Prostate gland (tissue), 2 donors: ENCODE results near the gene MTHFD2. TPM values are rescaled to one million over a fixed set of nuclear protein-coding genes. Genes with fewer than 3 reads are reported as not detected.

Experiments
- DNase-seq: peaks from one replicate; pipeline ENCODE4 v3.0.0-alpha.2; 2019; ENCODE audit warnings: low spot score
- H3K27ac ChIP-seq, 2 donors: fragments of 200-600 bp; sonication (generic); 2 replicates each; pipeline ENCODE4 v1.5.1; 2017 to 2019
- H3K27me3 ChIP-seq: fragments of 200-600 bp; sonication (generic); replicated peaks from 2 replicates; pipeline ENCODE4 v1.5.1; 2019; ENCODE audit not compliant: insufficient read depth
- H3K36me3 ChIP-seq, 2 donors: fragments of 200-600 bp; sonication (generic); 1 replicate in 1 of 2; 2 replicates in 1 of 2; pipeline versions ENCODE4 v1.5.1 to v1.8.1; 2017 to 2019
- H3K4me1 ChIP-seq: fragments of 200-600 bp; sonication (generic); replicated peaks from 2 replicates; pipeline ENCODE4 v1.5.1; 2019
- H3K4me3 ChIP-seq, 2 donors: fragments of 200-600 bp; sonication (generic); 2 replicates each; pipeline ENCODE4 v1.5.1; 2017 to 2019
- H3K9me3 ChIP-seq: fragments of 200-600 bp; sonication (generic); 2 replicates; pipeline ENCODE4 v1.5.1; 2017
- POLR2A ChIP-seq: fragments of 450-650 bp; IDR thresholded peaks from one replicate; pipeline ENCODE4 v1.6.1; 2016; ENCODE audit warnings: antibody characterized with exemption, mild to moderate bottlenecking
- POLR2AphosphoS5 ChIP-seq: sonication (generic); formaldehyde crosslinking; IDR thresholded peaks from one replicate; pipeline ENCODE4 v1.6.1; 2017; ENCODE audit warnings: antibody characterized with exemption
- WGBS: methylation state at CpG from one replicate; pipeline ENCODE4 v1.1.5; 2018; 5-methylcytosine and 5-hydroxymethylcytosine counted together
- intact Hi-C: fragments of 100-400 bp; cut with DNase I; formaldehyde crosslinking; loops from one replicate; pipeline ENCODE4 v1.14.2; 2022
- total RNA-seq, 2 donors: library from RNA; depleted of rRNA; stranded (reverse); fragments of >200 nt; gene quantifications; one replicate each; pipeline ENCODE4 v1.1.0, GENCODE V29; 2016
- TF ChIP-seq, protein P1 (sequence below), 4 experiments: fragments of 200-600 bp in 2 of 4; fragments of 450-650 bp in 2 of 4; sonication (generic) in 2 of 4; IDR thresholded peaks; 1 replicate in 3 of 4; 2 replicates in 1 of 4; pipeline ENCODE4 v1.5.1; 2016 to 2019; ENCODE audit warnings: antibody characterized with exemption in 4 of 4, mild to moderate bottlenecking in 2 of 4, moderate library complexity in 2 of 4

MTHFD2 gene
- total RNA-seq, 2 donors from 2014 or later = 16.9 to 25.6 TPM

DNA sequence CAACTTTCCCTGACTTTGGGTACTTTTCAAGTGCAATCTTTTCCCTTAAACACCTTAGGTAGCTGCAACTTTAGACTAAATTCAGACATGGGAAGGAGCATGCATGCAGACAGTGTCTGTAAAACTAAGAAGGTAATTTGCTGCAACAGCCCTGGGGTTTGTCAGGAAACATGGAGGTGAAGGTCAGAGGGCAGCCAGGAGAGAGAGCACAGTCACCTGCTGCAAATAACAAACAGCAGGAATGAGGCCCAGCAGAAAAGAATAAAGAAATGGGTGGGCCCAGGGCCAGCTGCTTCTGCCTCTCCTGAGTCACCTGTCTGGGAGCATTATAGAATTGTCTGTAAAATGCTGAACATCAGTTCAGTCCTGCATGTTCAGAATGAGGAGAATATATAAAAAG lies 35.2 kb downstream of the MTHFD2 start:
- no peaks in the 10 kb centered on the region for H3K27me3 ChIP-seq
- TF ChIP-seq, protein P1, sequence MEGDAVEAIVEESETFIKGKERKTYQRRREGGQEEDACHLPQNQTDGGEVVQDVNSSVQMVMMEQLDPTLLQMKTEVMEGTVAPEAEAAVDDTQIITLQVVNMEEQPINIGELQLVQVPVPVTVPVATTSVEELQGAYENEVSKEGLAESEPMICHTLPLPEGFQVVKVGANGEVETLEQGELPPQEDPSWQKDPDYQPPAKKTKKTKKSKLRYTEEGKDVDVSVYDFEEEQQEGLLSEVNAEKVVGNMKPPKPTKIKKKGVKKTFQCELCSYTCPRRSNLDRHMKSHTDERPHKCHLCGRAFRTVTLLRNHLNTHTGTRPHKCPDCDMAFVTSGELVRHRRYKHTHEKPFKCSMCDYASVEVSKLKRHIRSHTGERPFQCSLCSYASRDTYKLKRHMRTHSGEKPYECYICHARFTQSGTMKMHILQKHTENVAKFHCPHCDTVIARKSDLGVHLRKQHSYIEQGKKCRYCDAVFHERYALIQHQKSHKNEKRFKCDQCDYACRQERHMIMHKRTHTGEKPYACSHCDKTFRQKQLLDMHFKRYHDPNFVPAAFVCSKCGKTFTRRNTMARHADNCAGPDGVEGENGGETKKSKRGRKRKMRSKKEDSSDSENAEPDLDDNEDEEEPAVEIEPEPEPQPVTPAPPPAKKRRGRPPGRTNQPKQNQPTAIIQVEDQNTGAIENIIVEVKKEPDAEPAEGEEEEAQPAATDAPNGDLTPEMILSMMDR (IDR thresholded peaks at IDR 0.05) = no peak
- TF ChIP-seq POLR2A (no peak), POLR2AphosphoS5 (no peak)
- no peak overlapping the region for H3K27ac ChIP-seq
- no peaks in the 10 kb centered on the region for H3K4me1 ChIP-seq
- no peaks in the 10 kb centered on the region for H3K36me3 ChIP-seq
- no peaks in the 10 kb centered on the region for H3K9me3 ChIP-seq
- no peak for DNase-seq
- intact Hi-C loops = no loop called here
- no peak overlapping the region for H3K4me3 ChIP-seq

DNA sequence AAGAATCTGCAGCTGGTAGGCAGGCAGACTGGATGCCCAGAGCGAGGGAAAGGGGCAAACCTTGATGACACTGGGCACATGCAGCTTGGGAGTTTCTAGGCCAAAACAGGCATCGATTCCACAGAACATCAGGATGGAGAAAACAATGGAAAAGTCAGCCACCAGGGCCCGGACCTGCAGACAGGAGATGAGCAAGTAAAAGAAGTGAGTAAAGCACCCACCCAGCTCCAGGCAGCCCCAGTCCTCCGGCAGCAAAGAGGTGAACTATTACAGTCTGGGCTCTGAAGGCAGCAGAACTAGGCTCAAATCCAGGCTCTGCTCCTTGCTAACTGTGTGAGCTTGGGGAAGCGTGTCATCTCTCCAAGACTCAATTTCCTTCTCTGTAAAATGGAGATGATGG lies 36.6 kb downstream of the MTHFD2 start:
- WGBS = 96% methylated on average over 5 of the region's 5 CpGs
- no peaks in the 10 kb centered on the region for H3K27me3 ChIP-seq
- H3K9me3 ChIP-seq = no peaks in the 10 kb centered on the region
- no peaks in the 10 kb centered on the region for H3K36me3 ChIP-seq
- DNase-seq = no peak
- TF ChIP-seq, protein P1 (IDR thresholded peaks at IDR 0.05) = no peak
- no peak for TF ChIP-seq POLR2A
- intact Hi-C loops = no loop called here
- no peaks in the 10 kb centered on the region for H3K4me1 ChIP-seq
- no peak overlapping the region for H3K27ac ChIP-seq
- H3K4me3 ChIP-seq = no peak overlapping the region

DNA sequence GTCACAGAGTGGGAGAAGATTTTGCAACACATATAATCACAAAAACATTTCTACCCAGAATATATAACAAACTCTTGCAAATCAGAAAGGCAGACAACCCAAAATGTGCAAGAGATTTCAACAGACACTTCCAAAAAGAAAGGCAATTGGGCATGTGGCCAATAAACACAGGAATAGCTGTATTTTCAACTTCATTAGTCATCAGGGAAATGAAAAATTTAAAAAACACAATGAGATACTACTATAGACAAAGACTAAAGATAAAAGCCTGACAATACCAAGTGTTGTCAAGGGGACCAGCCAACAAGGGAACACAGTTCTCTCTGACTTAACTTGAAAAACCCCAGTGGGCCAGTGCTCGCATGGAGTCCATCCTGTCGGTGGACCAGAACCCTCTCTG lies 40.5 kb downstream of the MTHFD2 start:
- TF ChIP-seq POLR2A (no peak), POLR2AphosphoS5 (no peak)
- TF ChIP-seq, protein P1 (IDR thresholded peaks at IDR 0.05) = no peak
- H3K27me3 ChIP-seq = no peaks in the 10 kb centered on the region
- no peak for DNase-seq
- intact Hi-C loops = no loop called here
- H3K9me3 ChIP-seq = no peaks in the 10 kb centered on the region
- 93% methylated on average over 2 of the region's 2 CpGs for WGBS
- no peak overlapping the region for H3K4me3 ChIP-seq
- no peak overlapping the region for H3K27ac ChIP-seq
- no peaks in the 10 kb centered on the region for H3K4me1 ChIP-seq
- H3K36me3 ChIP-seq = no peaks in the 10 kb centered on the region

DNA sequence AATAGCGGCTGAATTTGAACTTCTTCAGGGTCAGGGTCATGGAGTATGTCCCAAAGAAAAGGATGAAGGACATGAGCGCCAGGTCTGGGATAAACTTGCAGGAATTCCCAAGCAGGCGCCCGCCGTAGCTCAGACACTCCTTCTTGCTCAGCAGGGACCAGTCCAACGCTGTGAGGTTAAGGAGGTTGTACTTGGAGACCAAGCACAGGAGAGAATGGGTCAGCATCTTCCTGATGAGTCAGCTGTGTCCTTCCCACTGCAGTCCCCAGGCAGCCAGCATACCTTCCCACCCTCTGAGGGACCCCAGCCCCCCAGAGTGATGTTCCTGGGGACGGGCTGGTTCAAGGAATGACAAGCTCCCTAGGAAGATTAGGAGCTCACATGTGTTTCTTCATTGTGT lies 40.9 kb downstream of the MTHFD2 start:
- no peaks in the 10 kb centered on the region for H3K9me3 ChIP-seq
- H3K27me3 ChIP-seq = no peaks in the 10 kb centered on the region
- H3K4me3 ChIP-seq = no peak overlapping the region
- intact Hi-C loops = no loop called here
- no peak for DNase-seq
- H3K36me3 ChIP-seq = no peaks in the 10 kb centered on the region
- no peak overlapping the region for H3K27ac ChIP-seq
- 80% methylated on average over 7 of the region's 7 CpGs for WGBS
- no peaks in the 10 kb centered on the region for H3K4me1 ChIP-seq
- TF ChIP-seq POLR2AphosphoS5 (no peak), POLR2A (no peak)
- TF ChIP-seq, protein P1 (IDR thresholded peaks at IDR 0.05) = no peak

DNA sequence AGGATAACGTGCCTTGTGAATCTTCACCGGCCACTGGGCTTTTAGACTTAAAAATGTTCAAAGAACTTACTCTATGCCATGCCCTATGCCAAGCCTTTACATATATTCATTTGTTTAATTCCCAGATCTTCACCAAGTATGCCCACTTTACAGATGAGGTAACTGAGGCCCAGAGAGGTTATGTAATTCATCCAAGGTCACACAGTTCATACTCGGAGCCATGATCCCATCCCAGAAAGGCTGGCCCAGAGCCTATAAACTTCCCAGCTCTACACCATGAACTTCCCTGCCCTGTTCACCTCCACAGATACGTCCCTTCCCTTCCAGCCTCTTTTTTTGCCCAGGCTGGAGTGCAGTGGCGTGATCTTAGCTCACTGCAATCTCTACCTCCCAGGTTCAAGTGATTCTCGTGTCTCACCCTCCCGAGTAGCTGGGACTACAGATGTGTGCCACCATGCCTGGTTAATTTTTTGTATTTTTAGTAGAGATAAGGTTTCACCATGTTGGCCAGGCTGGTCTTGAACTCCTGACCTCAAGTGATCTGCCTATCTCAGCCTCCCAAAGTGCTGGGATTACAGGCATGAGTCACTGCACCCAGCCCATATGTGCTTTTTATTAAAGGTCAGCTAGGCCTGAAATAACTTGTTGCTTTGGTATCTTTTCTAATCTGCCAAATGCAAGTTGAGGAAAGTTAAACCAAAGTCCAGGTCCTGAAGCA lies 44.1 kb downstream of the MTHFD2 start:
- Histone ChIP-seq H3K4me3 (no peak overlapping the region), H3K27ac (no peak overlapping the region), H3K9me3 (no peaks in the 10 kb centered on the region), H3K4me1 (no peaks in the 10 kb centered on the region), H3K27me3 (no peaks in the 10 kb centered on the region), H3K36me3 (no peaks in the 10 kb centered on the region)
- intact Hi-C loops = no loop called here
- DNase-seq = no peak
- TF ChIP-seq POLR2A (no peak), POLR2AphosphoS5 (no peak)
- TF ChIP-seq, protein P1 (IDR thresholded peaks at IDR 0.05) = no peak
- WGBS = 90% methylated on average over 7 of the region's 7 CpGs
